HG02852 (cell line): Measurements from ENCODE around the gene OR5I1.
"Not testable (repeated sequence)": the region's sequence is repeated elsewhere in the genome, so short reads cannot be mapped to it uniquely, and the experiment has no call there.

Experiments
- ATAC-seq: cut with Tn5 transposase; IDR thresholded peaks from one replicate; pipeline ENCODE4 v1.9.1; 2021; ENCODE audit warnings: mild to moderate bottlenecking, moderate library complexity; ENCODE audit not compliant: unreplicated experiment

The OR5I1 gene

GRCh38 chr11:55936300-55936699 lies at the start of gene OR5I1:
Gene OR5I1 (minus strand): TSS chr11:55936400. CDS start chr11:55936400, 0 bp downstream.
- no peak for ATAC-seq

- ATAC-seq: no peak
These were observed 34.7 kb upstream of the OR5I1 start for GRCh38 chr11:55970935-55971334.

- ATAC-seq: no peak
These were observed 33.6 kb upstream of the OR5I1 start, which contains the start of gene OR10AG1 for GRCh38 chr11:55969845-55970244. Gene OR10AG1 (minus strand): TSS chr11:55969945. CDS start chr11:55969907, 38 bp downstream.

- ATAC-seq: no peak
These were observed 31.7 kb upstream of the OR5I1 start for GRCh38 chr11:55967914-55968313.

GRCh38 chr11:55966391-55966790 lies 30.2 kb upstream of the OR5I1 start:
- no peak for ATAC-seq

- ATAC-seq: no peak
These were observed 20.3 kb upstream of the OR5I1 start for GRCh38 chr11:55956521-55956920.

- no peak for ATAC-seq
These were observed 13.1 kb upstream of the OR5I1 start for GRCh38 chr11:55949330-55949729.

GRCh38 chr11:55942785-55943392 lies 6.7 kb upstream of the OR5I1 start:
- ATAC-seq: no peak

GRCh38 chr11:55920537-55920936 lies 15.7 kb downstream of the OR5I1 start:
- no peak for ATAC-seq

GRCh38 chr11:55914482-55914881 lies 21.7 kb downstream of the OR5I1 start, which contains the start of gene OR5W2:
Gene OR5W2 (minus strand): TSS chr11:55914582. CDS start chr11:55914582, 0 bp downstream.
- ATAC-seq: no peak

GRCh38 chr11:55902308-55902707 lies 33.9 kb downstream of the OR5I1 start:
- ATAC-seq: no peak

GRCh38 chr11:55895216-55895615 lies 41.0 kb downstream of the OR5I1 start:
- ATAC-seq: no peak

- not testable (repeated sequence) for ATAC-seq
These were observed 50.7 kb downstream of the OR5I1 start for GRCh38 chr11:55885481-55885880.
